HG02870 (cell line): ENCODE measurements around the gene LRRK1.

Experiments
- ATAC-seq: cut with Tn5 transposase; IDR thresholded peaks from one replicate; pipeline ENCODE4 v1.9.1; 2021; ENCODE audit warnings: mild to moderate bottlenecking, moderate library complexity; ENCODE audit not compliant: unreplicated experiment

LRRK1 gene, protein sequence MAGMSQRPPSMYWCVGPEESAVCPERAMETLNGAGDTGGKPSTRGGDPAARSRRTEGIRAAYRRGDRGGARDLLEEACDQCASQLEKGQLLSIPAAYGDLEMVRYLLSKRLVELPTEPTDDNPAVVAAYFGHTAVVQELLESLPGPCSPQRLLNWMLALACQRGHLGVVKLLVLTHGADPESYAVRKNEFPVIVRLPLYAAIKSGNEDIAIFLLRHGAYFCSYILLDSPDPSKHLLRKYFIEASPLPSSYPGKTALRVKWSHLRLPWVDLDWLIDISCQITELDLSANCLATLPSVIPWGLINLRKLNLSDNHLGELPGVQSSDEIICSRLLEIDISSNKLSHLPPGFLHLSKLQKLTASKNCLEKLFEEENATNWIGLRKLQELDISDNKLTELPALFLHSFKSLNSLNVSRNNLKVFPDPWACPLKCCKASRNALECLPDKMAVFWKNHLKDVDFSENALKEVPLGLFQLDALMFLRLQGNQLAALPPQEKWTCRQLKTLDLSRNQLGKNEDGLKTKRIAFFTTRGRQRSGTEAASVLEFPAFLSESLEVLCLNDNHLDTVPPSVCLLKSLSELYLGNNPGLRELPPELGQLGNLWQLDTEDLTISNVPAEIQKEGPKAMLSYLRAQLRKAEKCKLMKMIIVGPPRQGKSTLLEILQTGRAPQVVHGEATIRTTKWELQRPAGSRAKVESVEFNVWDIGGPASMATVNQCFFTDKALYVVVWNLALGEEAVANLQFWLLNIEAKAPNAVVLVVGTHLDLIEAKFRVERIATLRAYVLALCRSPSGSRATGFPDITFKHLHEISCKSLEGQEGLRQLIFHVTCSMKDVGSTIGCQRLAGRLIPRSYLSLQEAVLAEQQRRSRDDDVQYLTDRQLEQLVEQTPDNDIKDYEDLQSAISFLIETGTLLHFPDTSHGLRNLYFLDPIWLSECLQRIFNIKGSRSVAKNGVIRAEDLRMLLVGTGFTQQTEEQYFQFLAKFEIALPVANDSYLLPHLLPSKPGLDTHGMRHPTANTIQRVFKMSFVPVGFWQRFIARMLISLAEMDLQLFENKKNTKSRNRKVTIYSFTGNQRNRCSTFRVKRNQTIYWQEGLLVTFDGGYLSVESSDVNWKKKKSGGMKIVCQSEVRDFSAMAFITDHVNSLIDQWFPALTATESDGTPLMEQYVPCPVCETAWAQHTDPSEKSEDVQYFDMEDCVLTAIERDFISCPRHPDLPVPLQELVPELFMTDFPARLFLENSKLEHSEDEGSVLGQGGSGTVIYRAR (N-terminal part only)

GRCh38 chr15:100918690-100919480, at the start of gene LRRK1:
LRRK1 (plus strand) TSS chr15:100919357; CDS start chr15:100924633, 5,276 bp downstream.
- ATAC-seq, result no peak

DNA sequence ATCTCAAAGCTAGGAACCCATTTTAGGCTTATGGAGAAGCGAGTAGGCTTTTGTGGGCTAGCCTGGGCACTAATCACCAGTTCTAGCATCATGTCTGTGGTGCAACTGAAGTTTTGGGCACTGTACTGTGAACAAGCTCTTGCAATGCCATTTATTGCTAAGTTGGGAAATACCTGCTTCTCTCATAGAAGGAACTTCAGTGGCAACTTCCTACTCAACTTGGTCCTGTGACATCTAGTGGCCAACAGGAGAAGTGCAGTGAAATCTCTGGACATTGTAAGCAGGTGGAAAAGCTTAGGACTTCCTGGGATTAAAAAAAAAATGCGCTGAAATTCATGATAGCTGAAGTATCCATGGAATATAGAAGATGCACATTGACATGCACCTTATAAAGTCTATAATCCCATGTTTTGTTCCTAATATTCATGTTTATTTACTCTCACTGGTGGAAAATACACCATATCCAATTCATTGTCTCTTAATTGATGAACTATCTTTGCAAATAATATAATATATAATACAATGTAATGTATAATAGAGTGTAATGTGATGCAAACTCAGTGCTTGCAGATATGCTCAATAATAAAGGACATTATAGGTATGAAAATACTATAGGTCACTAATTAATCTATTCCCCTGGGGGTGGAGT, 46.0 kb upstream of the LRRK1 start:
- peak; percentile 57 for ATAC-seq

- ATAC-seq, result no peak
These were observed 43.7 kb upstream of the LRRK1 start for GRCh38 chr15:100875495-100875894.

GRCh38 chr15:100875976-100876375, 43.2 kb upstream of the LRRK1 start:
- no peak for ATAC-seq

- no peak for ATAC-seq
These were observed 41.6 kb upstream of the LRRK1 start for GRCh38 chr15:100877551-100877950.

- ATAC-seq, result no peak
These were observed 41.0 kb upstream of the LRRK1 start for GRCh38 chr15:100878130-100878529.

DNA sequence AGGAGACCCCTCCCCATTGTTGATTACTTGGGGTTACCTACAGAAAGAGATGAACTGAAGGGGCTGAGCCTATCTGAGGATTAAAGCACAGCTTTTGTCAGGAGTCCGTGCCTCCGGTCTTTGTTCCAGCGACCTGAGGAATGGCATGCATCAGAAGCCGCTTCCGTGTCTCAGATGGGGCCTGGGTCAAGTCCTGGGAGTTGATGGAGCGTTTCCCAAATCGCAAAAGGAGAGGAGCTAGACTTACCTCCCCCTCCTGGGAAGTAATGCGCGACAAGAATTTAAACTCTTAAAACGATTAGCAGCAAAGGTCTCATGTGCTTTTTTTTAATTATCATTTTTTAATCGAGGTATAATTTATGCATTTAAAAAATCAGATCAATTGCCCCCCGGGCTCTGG, 40.5 kb upstream of the LRRK1 start:
- ATAC-seq, result no peak

GRCh38 chr15:100879061-100879463, 40.1 kb upstream of the LRRK1 start:
- no peak for ATAC-seq

DNA sequence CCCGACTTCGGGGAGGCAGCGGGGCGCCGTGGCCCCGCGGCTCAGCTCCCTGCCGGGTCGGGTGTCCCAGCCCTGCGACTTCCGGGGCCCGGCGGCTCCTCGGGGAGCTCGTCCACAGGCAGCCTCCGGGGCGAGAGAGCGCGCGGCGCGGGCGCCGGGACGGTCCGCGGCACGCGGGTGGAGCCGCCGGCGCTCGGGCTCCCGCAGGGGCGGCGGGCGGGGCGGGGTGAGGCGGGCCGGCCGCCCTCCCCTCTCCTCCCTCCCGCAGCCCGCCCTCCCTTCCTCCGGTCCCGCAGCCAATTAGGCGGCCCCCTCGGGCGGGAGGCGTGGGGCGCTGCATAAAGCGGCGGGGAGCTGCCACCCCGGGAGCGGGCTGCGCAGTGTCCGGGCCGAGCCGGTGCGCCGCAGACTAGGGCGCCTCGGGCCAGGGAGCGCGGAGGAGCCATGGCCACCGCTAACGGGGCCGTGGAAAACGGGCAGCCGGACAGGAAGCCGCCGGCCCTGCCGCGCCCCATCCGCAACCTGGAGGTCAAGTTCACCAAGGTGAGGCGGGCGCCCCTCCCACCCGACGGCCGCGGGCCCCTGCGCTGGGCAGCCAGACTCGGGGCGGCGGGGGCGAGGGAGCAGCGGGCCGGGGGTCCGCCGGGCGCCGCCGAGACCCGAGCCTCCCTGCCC, 39.6 kb upstream of the LRRK1 start, which contains the start of gene ALDH1A3:
Gene ALDH1A3, plus strand, starts transcription at position 368 of the 675 bp plus-strand sequence. Its CDS starts 77 bp downstream, at position 445.
- ATAC-seq, result no peak

- no peak for ATAC-seq
These were observed 38.8 kb upstream of the LRRK1 start for GRCh38 chr15:100880139-100880896.

DNA sequence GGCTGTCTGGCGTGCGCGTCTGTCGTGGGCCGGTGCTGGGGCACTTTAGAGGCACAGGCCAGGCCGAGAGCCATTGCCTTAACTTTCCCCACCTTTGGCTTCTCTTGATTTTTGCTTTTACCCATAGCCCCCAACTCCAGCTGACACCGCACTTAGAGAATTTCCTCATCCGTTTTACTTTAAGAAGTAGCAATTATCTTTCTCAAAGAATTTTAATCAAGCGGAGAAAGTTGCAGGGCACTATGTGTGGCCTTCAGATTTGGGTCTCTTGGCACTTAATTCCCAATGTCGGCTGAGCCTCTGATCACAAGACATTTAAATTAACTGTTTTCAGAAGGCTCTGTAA, 38.3 kb upstream of the LRRK1 start:
- no peak for ATAC-seq

DNA sequence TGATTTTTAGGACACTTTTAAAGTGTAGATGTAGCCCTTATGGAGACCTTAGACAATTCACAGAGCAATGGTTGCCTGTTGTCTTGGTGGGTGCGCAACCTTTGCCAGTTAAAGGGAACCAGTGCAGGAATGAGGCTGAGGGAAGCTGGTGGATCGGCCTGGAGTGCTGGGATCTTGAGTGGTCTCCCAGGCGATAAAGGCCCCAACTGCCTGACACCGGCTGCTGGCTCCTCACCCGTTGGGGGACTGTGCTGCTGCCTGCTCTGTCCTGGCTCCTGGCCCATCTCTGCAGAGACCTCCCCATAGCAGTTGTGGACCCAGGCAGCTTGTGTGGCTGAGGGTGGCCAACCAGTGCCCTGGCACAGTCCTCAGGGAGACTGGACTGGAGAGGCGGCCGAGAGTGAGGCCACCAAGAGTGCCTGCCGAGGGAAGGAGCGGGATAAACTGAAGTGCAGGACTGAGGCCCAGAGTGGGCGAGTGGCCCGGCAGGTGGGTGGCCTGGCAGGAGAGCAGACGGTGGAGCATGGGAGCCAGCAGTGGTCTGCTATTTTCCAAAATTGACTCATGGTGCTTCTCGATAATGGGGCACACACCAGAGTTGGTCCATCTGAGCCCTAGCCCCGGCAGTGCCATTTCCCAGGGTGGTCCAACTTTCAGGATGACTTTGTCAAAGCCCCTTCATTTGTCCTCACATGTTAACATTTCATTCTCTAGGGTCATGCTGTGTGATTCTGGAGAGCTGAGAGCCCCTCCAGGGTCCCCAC, 37.4 kb upstream of the LRRK1 start:
- ATAC-seq, result no peak

DNA sequence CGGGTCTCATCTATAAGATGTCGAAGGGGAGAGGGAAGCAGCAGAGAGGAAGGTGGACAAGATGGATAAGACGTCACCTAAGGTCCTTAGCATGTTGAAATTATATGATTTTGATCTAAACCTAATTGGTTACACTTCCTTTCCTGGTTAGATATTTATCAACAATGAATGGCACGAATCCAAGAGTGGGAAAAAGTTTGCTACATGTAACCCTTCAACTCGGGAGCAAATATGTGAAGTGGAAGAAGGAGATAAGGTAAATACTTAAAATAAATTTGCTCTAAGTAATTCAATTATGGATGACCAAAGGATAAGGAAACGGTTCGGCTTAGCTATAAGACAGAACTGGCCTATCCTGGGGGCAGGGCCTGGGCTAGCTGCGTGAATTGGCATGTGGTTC, 34.0 kb upstream of the LRRK1 start:
- no peak for ATAC-seq

DNA sequence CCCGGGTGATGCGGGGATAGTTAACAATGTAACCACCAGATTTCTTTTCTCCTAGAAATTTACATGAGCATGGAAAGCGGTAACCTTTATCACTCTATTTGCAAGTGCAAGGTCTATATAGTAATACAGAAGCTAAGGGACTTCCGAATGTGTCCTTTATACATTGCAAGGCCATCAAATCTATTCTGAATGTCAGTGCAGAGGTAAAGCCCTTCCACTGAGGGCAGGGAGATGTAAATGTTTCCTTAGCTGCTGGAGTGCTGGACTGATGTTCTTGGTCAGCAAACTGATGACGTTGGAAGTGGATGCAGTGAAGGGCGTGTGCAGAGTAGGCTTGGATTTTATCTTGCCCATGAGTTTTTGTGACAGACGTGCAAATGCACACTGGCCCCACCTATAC, 33.3 kb upstream of the LRRK1 start:
- ATAC-seq, result no peak

- no peak for ATAC-seq
These were observed 31.8 kb upstream of the LRRK1 start for GRCh38 chr15:100887211-100887913.

GRCh38 chr15:100889385-100890050, 29.6 kb upstream of the LRRK1 start:
- no peak for ATAC-seq
